PC-9 (cell line): ENCODE measurements around the gene TMEM88. TPM values are rescaled to one million over a fixed set of nuclear protein-coding genes. Genes with fewer than 3 reads are reported as not detected.

Experiments
- BruUV-seq: library from RNA; stranded (reverse); fragments of 400-500 nt; replicated peaks from 2 replicates; lab custom pipeline; 2021; lab: Mats Ljungman, UMichigan
- CTCF ChIA-PET: fragments of 300-600 bp; sonication (Branson Sonifier 250); formaldehyde crosslinking; loops from one replicate; lab custom pipeline; 2022; ENCODE audit warnings: antibody characterized with exemption; lab: Charles Lee
- POLR2A ChIA-PET: fragments of 300-600 bp; sonication (Branson Sonifier 250); formaldehyde crosslinking; loops from one replicate; lab custom pipeline; 2022; ENCODE audit warnings: antibody characterized with exemption; ENCODE audit not compliant: unreplicated experiment; lab: Charles Lee
- DNase-seq, 2 experiments: peaks; one replicate each; pipeline versions ENCODE4 v3.0.0 to v3.0.0-alpha.2; 2015 to 2022; ENCODE audit warnings: mixed read lengths in 1 of 2
- H2AFZ ChIP-seq: fragments of 200-600 bp; sonication (generic); 2 replicates; pipeline ENCODE4 v1.8.1; 2017; ENCODE audit warnings: antibody characterized with exemption
- H3F3A ChIP-seq: fragments of 200-600 bp; sonication (generic); 2 replicates; pipeline ENCODE4 v1.8.1; 2017; ENCODE audit warnings: antibody characterized with exemption, mild to moderate bottlenecking, low read depth; ENCODE audit not compliant: insufficient read depth
- H3K27ac ChIP-seq: fragments of 200-600 bp; sonication (generic); 2 replicates; pipeline ENCODE4 v1.6.1; 2016; ENCODE audit warnings: mixed run types
- H3K27me3 ChIP-seq: fragments of 200-600 bp; sonication (generic); 2 replicates; pipeline ENCODE4 v1.6.1; 2016; ENCODE audit warnings: low read depth, mixed run types; ENCODE audit not compliant: insufficient read depth
- H3K36me3 ChIP-seq: fragments of 200-600 bp; sonication (generic); 2 replicates; pipeline ENCODE4 v1.6.1; 2016; ENCODE audit warnings: low read depth, mixed run types
- H3K4me1 ChIP-seq: fragments of 200-600 bp; sonication (generic); replicated peaks from 2 replicates; pipeline ENCODE4 v1.6.1; 2016; ENCODE audit warnings: mixed run types; ENCODE audit not compliant: insufficient read depth
- H3K4me2 ChIP-seq: fragments of 200-600 bp; sonication (generic); 2 replicates; pipeline ENCODE4 v1.6.1; 2017; ENCODE audit warnings: mixed run types
- H3K4me3 ChIP-seq: fragments of 200-600 bp; sonication (generic); 2 replicates; pipeline ENCODE4 v1.6.1; 2016; ENCODE audit warnings: mixed run types
- H3K79me2 ChIP-seq: fragments of 200-600 bp; sonication (generic); 2 replicates; pipeline ENCODE4 v1.6.1; 2017; ENCODE audit warnings: low read depth, mixed run types
- H3K9me2 ChIP-seq: fragments of 200-600 bp; sonication (generic); 2 replicates; pipeline ENCODE4 v1.8.1; 2017; ENCODE audit warnings: mild to moderate bottlenecking; ENCODE audit not compliant: insufficient read depth
- H3K9me3 ChIP-seq: fragments of 200-600 bp; sonication (generic); 2 replicates; pipeline ENCODE4 v1.8.1; 2016; ENCODE audit warnings: low read depth; ENCODE audit not compliant: insufficient read depth
- H4K20me1 ChIP-seq: fragments of 200-600 bp; sonication (generic); 2 replicates; pipeline ENCODE4 v1.8.1; 2017; ENCODE audit not compliant: insufficient read depth
- CTCF ChIP-seq: fragments of 200-600 bp; sonication (generic); conservative IDR thresholded peaks from 2 replicates; pipeline ENCODE4 v1.6.1; 2017; ENCODE audit warnings: mixed run types, antibody characterized with exemption, mild to moderate bottlenecking, moderate library complexity
- EZH2 ChIP-seq: fragments of 200-600 bp; sonication (generic); IDR thresholded peaks from 2 replicates; pipeline ENCODE4 v1.8.0; 2017; ENCODE audit warnings: antibody characterized with exemption, low read depth
- intact Hi-C: fragments of 100-400 bp; cut with micrococcal nuclease; formaldehyde crosslinking; loops from one replicate; pipeline ENCODE4 v1.10.0; 2022; ENCODE audit not compliant: unreplicated experiment
- total RNA-seq: library from RNA; stranded (reverse); gene quantifications from 2 replicates; pipeline ENCODE4 v1.2.3, GENCODE V29; 2021

Gene TMEM88
- total RNA-seq, 1 experiment from 2014 or later, result 3.1 TPM

GRCh38 chr17:7846765-7847661 is 7.9 kb upstream of the TMEM88 start:
- H3K27me3 ChIP-seq, result no peaks in the 10 kb centered on the region
- H3K4me3 ChIP-seq, result no peak overlapping the region
- BruUV-seq, result no TSS peak
- no peaks in the 10 kb centered on the region for H3K9me2 ChIP-seq
- TF ChIP-seq CTCF (no peak), EZH2 (no peak)
- H3K4me1 ChIP-seq, result peaks cover 5% of the 10 kb centered on the region; the same call in 1 of the 2 replicates
- peaks cover 10% of the 10 kb centered on the region for H4K20me1 ChIP-seq
- CTCF ChIA-PET, result interaction anchor here (0.6 kb wide), 1 partner anchor 801 kb away, joined by 4 read pairs; no protein-coding TSS in a partner anchor
- no peak for DNase-seq
- H3K79me2 ChIP-seq, result peaks cover 23% of the 10 kb centered on the region
- no peak overlapping the region for H3K27ac ChIP-seq
- no peaks in the 10 kb centered on the region for H3K36me3 ChIP-seq
- no peak overlapping the region for H2AFZ ChIP-seq
- POLR2A ChIA-PET, result no interaction called here
- no peaks in the 10 kb centered on the region for H3K9me3 ChIP-seq
- H3F3A ChIP-seq, result peaks cover 18% of the 10 kb centered on the region; the same call in 1 of the 2 replicates
- H3K4me2 ChIP-seq, result no peak overlapping the region
- intact Hi-C loops, result no loop called here

GRCh38 chr17:7848131-7848579 is 6.7 kb upstream of the TMEM88 start:
- no peak for DNase-seq
- no peaks in the 10 kb centered on the region for H3K27me3 ChIP-seq
- H3K79me2 ChIP-seq, result peaks cover 20% of the 10 kb centered on the region
- no peak overlapping the region for H3K4me3 ChIP-seq
- peaks cover 10% of the 10 kb centered on the region for H4K20me1 ChIP-seq
- no peaks in the 10 kb centered on the region for H3K9me2 ChIP-seq
- ChIA-PET CTCF (no interaction called here), POLR2A (no interaction called here)
- H3F3A ChIP-seq, result peaks cover 10% of the 10 kb centered on the region; the same call in 1 of the 2 replicates
- H3K36me3 ChIP-seq, result no peaks in the 10 kb centered on the region
- peaks cover 5% of the 10 kb centered on the region; the same call in 1 of the 2 replicates for H3K4me1 ChIP-seq
- H3K9me3 ChIP-seq, result no peaks in the 10 kb centered on the region
- H3K27ac ChIP-seq, result no peak overlapping the region
- BruUV-seq, result no TSS peak
- H3K4me2 ChIP-seq, result no peak overlapping the region
- intact Hi-C loops, result no loop called here
- no peak for TF ChIP-seq EZH2
- TF ChIP-seq CTCF, result no peak
- H2AFZ ChIP-seq, result no peak overlapping the region

GRCh38 chr17:7848739-7849129 is 6.1 kb upstream of the TMEM88 start:
- DNase-seq, result no peak
- no peaks in the 10 kb centered on the region for H3K9me2 ChIP-seq

More at GRCh38 chr17:7848739-7849129, 6.1 kb upstream of the TMEM88 start:
- TF ChIP-seq EZH2, result no peak
- no peak for TF ChIP-seq CTCF
- Histone ChIP-seq H3K4me1 (peaks cover 5% of the 10 kb centered on the region; the same call in 1 of the 2 replicates), H2AFZ (no peak overlapping the region), H3K27ac (no peak overlapping the region), H4K20me1 (peaks cover 10% of the 10 kb centered on the region), H3K27me3 (no peaks in the 10 kb centered on the region), H3K79me2 (peaks cover 15% of the 10 kb centered on the region), H3K4me3 (no peak overlapping the region), H3K4me2 (no peak overlapping the region), H3K36me3 (no peaks in the 10 kb centered on the region), H3K9me3 (no peaks in the 10 kb centered on the region), H3F3A (peaks cover 6% of the 10 kb centered on the region; the same call in 1 of the 2 replicates)
- no TSS peak for BruUV-seq
- intact Hi-C loops, result no loop called here
- CTCF ChIA-PET, result interaction anchor here (0.7 kb wide), 1 partner anchor 64 kb away, joined by 4 read pairs; no protein-coding TSS in a partner anchor
- POLR2A ChIA-PET, result no interaction called here
